CD4-positive, alpha-beta T cell treated with Interleukin-10 for 1 hour (primary cell): Measurements from ENCODE around the gene TC2N.
"Not testable (repeated sequence)": the region's sequence is repeated elsewhere in the genome, so short reads cannot be mapped to it uniquely, and the experiment has no call there.

Source experiments
- DNase-seq: peaks from one replicate; pipeline ENCODE4 v3.0.0-alpha.2; 2020

Gene TC2N

DNA sequence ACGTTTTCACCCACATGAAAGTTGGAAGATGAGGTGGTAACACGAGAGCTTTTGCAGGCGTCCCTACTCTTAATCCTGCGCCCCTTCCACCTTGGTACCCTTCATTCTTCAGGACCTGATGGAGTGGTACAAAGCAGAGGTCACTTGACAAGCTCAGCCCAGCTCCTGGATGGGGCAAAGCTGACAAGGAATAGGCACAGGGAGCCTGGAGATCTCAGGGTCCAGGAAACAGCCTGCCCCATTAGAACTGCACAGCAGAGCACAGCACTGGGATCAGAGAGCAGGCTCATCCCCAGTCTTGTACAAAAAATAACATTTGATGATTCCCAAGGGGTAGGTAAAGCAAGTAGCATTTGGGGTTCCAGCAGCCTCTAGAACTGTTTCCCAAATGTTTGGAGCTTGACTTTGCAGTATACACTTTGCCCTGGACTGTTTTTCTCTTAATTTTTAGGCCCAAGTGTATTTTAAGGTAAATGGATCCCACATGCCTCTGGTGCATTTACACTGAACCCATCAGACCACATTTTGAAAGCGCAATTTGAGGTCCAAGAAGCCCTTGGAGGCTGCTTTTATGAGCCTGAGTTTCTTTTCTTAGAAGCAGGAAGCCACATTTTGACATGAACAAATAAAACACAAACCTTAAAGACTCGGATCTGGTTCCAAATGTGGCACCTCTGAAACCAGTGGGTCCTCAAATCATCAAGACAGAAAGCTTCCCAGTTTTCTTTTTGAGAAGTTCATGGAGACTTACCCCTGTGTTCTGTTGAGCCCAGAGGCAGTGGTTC lies 633 bp downstream of the TC2N start:
- DNase-seq, result no peak

DNA sequence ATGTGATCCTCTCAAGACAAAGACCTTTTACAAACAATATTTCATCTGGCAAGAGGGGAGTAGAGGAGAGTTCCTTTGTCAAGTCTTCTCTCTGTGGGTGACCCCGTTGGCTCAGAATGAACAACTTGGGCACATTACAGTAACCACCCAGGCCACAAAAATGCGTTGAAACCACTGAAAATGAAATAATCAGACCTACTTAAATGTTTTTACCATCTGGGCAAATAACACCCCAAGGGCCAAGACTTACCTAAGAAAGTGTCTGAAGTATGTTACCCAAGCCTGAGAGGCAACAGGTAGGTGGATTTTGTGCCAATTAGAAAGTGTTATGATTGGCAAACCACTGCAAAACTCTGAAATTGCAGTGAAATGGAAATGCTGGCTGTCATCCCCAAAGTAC lies 1.3 kb downstream of the TC2N start:
- DNase-seq, result no peak

DNA sequence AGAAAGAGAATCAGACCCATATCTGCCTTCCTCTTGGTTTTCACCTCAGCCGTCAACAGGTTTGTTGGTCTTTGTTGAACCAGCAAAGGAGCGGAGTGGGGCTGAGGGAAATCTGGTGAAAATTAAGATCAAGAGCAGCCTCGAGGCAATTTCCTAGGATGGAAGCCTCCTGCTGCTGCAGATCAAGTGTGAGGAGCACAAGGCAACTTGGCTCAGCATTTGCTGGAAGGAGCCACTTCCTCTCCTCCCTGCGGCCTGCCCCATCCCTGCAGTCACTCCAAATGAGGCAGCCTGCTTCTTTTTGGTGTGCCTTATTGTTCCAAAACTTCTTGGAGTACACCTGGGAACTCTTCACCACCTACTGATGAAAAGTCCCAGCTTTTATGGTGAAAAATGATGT lies 4.9 kb downstream of the TC2N start:
- no peak for DNase-seq

DNA sequence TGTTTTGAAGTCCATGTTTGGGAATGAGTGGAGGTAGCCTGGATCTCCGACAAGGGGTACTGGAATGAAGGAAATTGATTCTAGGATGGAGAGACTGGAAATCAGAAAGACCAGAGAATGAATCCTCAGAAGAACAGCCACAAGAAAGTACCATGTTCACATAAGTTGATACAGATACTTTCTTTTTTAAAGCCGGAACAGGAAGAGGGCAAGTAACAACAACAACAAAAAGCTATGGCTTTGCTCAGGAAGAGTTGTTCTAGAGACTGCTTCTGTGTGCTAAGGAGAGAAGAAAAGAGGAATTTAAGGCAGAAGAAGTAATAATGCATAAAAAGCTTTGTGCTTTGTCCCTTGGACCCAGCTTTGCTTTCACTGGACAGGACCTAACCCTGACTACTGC lies 6.2 kb downstream of the TC2N start:
- peak; percentile 35 for DNase-seq

DNA sequence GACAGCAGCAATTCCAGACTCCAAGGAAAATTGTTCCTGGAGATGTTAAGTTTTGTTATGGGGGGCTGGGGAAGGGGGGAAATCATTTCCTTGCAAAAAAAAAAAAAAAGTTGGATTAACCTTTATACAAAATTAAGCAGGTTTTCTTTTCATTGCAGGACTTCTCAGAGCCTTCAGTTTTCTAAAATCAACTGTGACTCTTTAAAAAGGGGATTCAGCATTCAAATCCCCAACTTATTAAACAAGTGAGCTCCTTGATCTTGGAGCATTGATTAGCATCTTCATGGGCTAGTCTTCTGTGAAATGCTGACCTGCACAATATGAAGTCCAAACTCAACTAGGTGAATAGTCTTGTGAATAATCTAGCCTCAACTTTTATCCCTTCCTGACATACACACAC lies 7.1 kb downstream of the TC2N start:
- DNase-seq, result no peak

DNA sequence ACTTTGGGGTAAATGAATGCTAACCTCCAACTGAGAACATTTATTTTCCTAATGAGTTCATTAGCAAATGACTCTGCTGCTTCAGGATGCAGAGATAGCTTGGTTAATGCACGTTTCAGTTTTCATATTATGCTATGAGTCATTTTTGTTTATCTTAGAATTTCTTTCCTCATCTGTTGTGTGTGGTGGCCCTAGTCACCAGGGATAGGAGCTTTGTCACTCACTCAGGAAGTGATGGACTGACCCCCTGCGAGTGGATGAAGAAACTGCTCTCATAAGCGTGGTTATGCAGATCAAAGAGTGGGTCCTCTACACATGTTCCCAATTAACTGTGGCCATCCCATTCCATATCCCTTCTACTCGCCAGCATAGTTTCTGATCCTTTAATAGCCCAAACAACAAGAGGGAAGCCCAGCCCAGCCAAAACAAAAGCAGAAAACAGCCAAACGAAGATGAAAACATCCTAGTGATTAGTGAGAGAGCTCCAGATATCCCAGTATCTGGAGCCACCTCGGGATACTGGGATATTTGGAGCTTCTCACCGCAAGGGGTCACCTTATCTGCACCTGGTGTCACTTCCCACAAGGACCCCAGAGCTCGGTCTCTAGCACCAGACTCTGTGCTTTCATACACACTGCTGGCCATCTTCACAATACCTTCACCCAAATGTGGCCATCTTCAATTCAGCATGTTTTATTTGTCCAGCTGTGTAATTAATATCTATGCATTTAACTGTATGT lies 8.6 kb downstream of the TC2N start:
- DNase-seq, result no peak

DNA sequence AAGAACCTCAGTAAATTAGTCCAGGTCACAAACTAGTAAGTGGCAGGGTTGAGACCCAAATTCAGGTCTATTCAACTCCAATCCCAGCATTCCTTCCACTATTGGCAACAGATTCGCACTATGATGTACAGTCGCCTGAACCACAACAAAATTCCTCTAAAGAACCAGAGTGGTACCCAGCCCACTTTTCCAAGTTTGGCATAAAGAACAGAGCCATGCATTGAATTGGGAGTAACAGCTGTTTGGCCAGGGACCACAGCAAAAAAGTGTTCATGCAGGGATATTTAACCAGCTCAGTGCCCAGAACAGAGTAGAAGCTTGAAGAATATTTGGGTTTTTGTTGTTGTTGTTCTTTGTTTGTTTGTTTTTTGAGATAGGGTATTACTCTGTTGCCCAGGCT lies 9.7 kb downstream of the TC2N start:
- no peak for DNase-seq

DNA sequence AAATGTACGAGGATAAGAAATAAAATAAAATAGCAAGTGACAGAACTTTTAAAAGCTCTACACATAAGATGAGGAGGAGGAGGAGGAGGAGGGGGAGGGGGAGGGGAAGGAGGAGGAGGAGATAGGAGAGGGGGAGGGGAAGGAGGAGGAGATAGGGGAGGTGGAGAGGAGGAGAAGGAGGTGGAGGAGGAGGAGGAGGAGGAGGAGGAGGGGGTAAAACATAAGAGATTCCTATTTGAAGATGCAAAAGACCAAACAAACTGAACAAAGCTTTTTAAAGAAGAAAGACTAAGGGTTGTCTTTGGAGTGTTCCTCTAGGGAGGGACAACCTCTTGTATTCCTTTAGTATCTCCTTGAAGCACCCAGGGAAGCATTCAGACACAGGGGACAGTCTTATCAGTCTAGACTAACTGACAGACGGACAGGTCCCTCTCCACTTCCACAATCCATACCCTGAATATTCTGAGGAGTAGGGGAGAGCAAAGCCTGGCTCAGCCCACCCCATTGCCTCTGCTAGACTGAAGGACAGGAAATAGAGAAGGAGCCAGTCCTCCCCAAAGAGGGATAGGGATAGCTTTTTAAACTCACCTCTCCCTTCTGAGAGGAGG lies 12.9 kb downstream of the TC2N start:
- DNase-seq, result no peak

DNA sequence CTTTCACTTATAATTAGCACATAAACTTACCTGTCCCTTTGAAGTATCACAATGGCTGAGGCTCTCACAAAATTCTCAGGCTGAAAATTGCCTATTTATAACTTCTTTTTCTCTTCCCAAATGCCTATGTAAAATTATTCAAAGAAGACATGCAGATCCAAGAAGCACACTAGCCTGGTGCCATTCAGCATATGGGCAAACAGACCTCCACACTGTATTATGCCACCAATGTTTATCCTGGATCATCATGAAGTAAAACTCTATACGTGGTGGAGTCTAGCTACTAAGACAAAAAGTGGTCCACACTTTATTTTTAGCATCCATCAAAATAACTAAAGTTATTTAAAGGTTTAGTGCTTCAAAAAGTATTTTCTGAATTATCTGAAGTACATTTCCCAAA lies 15.8 kb downstream of the TC2N start:
- DNase-seq, result no peak

DNA sequence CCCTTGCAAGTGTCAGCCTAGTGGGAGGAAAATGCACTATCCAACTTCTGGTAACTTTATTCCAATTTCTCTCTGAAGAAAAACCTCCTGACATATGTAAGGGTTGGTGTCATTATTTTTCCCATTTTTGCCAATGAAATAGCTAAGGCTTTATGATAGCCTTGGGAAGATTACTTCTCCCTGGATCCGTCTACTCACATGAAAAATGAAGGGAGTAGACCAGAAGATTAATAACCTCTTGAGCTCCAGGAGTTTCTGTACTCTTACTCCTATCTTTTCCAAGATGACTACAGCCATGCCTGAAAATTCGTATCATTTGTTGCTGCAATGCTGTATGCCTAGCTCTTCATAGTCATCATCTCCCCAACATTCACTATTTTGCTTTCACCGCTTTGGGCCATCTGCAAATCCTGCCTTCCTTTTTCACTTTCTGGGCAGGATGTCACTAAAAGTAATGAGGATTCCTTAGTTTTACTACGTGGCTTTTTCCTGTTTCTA lies 18.8 kb downstream of the TC2N start:
- no peak for DNase-seq

DNA sequence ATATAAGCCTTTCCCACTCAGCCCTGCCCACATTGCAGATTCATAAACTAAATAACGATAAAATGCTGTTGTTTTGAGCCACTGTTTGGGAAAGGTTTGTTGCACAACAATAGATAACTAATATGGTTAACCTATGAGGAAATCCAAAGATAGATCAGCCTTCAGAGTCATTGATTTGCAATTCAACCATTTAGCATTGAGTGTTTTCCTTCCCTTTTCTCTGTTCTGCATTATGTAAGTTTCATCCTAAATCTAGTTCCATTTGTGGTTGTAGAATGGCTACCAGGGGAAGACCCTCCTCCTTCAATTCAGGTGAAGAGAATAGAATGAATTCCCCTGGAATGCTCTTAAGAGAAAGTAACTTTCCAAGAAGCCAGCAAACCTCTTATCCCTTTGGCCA lies 19.6 kb downstream of the TC2N start:
- DNase-seq, result no peak

DNA sequence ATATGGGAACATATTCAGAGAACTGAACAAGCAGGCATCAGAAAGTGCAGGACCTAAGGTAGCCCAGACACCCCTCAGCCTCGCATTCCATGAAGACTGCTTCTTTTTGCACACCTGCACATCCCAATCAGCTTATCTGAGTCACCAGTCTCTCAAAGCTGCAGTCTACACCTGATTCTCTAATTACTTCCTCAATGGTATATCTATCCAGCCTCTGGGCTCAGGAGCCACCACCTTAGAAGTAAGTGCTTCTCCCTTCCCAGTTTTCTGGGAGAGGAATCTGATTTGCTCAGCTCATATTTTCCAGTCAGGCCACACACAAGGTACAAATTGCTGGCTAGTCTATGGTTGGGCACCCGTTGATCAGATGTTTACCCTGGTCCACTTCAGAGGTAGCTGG lies 21.7 kb downstream of the TC2N start:
- no peak for DNase-seq

DNA sequence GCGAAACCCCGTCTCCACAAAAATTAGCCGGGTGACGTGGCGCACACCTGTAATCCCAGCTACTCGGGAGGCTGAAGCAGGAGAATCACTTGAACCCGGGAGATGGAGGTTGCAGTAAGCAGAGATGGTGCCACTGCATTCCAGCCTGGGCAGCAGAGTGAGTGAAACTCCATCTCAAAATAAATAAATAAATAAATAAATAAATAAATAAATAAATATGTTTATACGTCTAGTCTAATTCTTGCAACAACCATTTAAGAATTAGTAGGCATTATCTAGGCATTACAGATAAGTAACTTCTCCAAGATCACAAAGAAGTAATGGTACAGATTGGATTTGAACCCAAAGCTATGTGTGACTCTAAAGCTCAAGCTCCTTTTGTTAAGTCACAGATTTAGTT lies 22.3 kb downstream of the TC2N start:
- DNase-seq, result not testable (repeated sequence)

DNA sequence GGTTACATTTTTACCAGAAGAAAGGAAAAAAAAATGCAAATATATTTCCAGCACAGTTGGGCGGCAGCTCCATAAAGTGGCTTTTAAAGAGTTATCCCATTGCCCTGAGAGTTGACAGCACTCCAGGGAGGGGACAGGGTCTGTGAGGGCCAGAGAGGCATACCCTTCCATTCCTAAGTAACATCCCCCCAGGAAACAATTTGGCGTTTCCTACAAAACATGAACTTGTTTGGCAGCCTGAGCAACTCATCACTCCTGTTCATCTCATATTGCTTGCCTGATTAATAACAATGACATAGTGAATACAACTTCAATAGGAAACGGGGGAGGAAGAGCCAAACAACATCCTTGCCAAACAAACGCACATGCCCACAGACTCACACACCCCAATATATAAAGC lies 23.3 kb downstream of the TC2N start:
- DNase-seq, result no peak

DNA sequence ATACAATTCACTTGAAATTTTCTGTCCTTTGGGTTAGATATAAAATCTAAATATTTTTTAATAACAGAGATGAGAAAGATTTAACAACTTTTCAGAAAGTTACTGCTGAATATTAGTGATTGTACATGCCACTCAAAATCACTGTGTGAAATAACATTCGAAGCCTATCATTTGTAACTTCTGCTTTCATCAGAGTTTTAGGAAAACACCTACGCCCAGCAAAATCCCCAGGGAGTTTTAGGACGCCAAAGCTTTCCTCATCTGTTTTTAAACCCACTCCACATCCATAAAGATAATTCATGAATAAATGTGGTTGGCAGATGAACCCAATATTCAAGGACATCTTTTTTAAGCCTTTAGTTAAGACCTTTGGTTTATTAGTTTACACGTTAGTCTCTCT lies 23.9 kb downstream of the TC2N start:
- no peak for DNase-seq

DNA sequence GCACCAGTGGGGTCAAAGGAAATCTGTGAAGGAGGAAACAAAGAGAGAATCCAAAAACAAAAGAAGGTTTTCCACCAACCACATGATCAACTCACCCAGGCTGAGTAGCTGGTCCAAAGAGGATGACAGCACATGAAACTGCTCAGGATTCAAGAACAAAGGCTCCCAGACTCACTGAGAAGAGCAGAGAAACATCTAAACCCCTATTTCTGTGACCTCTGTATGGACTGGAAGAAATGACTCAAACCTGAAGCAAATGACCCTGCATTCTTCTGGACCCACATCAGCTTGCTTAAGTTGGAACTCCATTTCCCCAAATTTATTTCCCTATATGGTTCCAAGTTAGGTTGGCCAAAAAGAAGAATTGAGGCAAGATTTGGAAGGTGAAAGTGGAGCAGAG lies 26.3 kb downstream of the TC2N start:
- DNase-seq, result no peak

DNA sequence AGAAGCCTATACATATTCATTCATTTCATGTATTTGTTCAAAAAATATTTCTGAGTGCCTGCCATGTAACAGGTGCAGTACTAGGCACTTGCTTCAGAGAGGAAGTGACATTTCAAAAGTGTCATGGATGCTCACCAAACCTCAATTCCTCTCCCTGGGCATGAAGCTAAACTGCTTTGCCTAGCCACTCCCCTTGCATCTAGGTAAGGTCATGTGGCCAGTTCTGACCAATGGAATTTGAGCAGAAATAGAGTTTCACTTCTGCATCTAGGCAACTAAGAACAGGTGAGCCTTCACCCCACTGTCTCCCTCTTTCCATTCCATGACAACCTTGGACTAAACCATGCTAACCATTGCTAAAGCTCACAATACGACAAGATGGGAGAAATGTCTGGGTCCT lies 27.6 kb downstream of the TC2N start:
- peak; percentile 21 for DNase-seq

DNA sequence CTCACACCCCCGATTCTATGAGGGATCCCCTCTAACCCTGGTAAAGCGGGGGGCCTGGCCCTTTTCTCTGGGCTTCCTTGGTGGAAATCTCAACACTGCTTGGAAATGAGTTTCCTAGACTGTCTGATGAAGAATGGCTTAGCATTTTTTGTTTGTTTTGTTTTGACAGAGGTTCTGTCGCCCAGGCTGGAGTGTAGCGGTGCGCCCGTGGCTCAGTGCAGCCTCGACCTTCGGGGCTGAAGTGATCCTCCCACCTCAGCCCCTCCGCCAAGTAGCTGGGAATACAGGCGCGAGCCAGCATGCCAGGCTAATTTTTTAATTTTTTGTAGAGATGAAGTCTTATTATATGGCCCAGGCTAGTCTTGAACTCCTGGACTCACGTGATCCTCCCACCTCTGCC lies 30.3 kb downstream of the TC2N start:
- no peak for DNase-seq

DNA sequence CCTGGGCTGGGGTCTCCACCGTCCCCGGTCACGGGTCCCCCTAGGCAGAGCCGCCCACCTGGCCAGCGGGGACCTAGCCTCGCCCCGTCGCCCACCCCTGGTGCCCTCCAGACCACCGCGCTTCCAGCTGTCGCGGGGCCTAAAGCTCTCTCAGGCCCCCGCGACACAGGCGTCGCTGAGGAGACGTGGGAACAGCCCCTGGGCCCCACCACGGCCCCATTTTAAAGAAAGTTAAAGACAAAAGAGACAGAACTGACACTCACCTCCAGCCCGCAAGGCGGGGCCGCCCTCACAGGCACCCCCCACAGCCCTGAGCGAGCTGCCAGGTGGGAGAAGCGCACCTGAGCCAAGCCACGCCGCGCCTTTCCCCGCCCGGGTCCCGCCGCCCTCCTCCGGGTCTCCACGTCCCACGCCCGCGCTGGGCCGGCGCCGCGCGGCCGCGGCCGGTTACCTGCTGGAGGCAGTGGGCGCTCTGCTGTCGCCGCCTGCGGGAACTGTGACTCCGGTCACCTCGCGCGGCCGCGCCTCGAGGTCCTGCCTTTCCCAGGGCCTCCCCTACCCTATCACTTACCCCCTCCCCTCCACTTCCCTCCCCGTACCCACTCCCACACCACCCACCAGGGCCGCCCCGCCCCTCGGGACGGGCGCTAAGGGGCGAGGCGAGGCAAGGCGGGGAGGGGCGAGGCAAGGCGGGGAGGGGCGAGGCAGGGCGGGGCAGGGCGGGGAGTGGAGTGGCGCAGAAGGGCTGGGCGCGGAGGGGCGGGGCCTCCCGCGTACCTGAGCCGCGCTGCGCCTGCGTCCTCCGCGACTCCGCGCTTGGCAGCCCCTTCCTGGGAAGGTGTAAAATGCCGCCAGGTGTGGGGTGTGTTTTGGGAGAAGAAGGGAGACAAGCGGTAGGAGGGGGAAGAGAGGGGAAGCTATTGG lies 31.2 kb downstream of the TC2N start:
- peak; percentile 85 for DNase-seq

DNA sequence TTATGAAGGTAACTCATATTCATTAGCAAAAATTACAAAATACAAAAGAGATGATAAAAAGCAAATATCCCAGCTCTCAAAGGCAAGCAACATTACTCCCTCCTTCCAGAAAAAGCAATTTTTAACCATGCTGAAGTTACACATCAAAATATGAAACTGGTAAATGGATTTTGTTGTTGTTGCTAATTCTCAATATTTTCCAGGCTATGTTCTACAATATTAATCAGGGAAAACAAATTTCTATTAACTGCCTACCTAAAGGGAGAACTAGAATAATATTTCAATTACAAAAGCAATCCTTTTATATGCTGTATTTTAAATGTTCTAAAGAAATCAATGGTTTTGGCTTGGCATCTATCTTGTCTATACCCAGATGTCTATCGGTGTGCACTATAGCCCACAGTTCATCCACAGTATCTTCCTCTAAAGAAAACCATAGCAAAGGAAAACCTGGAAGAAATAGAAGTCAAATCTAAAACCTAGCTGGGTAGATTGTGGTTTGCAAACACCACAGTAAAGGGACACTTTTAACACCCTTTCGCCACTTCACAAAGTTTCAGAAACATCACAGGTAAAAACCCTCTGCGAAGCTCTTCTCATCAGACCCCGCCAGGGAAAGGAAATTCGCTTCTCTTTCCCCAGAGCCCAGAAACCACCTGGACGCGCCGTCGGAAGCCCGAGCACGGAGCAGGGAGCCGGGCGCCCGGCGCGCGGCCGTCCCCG lies 32.0 kb downstream of the TC2N start:
- DNase-seq, result peak; percentile 44

DNA sequence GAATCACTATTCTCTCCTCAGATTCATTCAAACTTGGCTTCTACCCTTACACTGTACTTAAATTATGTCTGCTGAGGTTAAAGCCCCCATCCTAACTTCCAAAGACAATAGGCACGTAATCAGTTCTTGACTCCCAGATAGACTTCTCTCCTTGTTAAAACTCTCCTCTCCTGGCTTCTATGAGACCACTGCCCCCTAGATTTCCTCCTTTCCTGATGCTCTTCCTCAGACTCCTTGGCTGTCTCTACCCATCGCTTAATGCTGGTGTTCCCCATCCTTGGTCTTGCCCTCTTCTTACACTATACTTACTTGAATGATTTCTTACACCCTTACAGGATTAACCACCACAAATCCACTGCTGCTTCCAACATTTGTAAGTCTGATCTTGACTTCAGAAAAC lies 32.8 kb downstream of the TC2N start:
- DNase-seq, result no peak

DNA sequence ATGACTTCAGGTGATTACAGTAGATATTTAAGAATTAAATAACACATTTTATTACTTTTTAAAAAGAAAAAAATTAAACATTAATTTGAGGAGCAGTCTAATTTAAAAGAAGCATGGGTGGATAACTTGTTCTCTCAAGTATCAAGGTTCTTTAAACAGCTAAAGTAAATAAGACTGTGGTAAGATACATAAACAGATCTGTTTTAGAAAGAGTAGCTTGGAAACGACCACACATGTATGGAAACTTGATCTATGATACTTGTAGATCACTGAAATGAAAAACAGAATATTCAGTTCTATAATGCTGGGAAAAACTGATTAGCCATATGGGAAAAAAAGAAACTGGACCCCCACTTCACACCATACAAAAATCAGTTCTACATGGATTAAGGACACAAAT lies 36.0 kb downstream of the TC2N start:
- DNase-seq, result no peak
